B cell (primary cell): Measurements from ENCODE around the gene TTC6. TPM values are rescaled to one million over a fixed set of nuclear protein-coding genes. Genes with fewer than 3 reads are reported as not detected.

Source experiments
- ATAC-seq: fragments of 200-7000 bp; cut with Tn5 transposase; one replicate; pipeline ENCODE4 v1.10.0; 2021; ENCODE audit warnings: low read depth, mild to moderate bottlenecking, moderate number of reproducible peaks, moderate library complexity
- CTCF ChIA-PET: fragments of 350-600 bp; sonication (Branson Sonifier 250); formaldehyde crosslinking; loops from one replicate; lab custom pipeline; 2021; ENCODE audit warnings: antibody characterized with exemption, inconsistent platforms; lab: Charles Lee
- POLR2A ChIA-PET: fragments of 350-600 bp; sonication (Branson Sonifier 250); formaldehyde crosslinking; loops from one replicate; lab custom pipeline; 2021; ENCODE audit warnings: antibody characterized with exemption; lab: Charles Lee
- DNase-seq: peaks from one replicate; pipeline ENCODE4 v3.0.0; 2013
- H2AFZ ChIP-seq: 2 replicates; pipeline ENCODE4 v1.6.1; 2012; ENCODE audit warnings: mild to moderate bottlenecking, low read depth, low read length; ENCODE audit not compliant: insufficient read depth, poor library complexity, severe bottlenecking
- H3K27ac ChIP-seq, 2 donors: 1 replicate in 1 of 2; 2 replicates in 1 of 2; pipeline ENCODE4 v1.5.1; 2012 to 2013; ENCODE audit warnings: low read length in 2 of 2, mild to moderate bottlenecking in 2 of 2, moderate library complexity in 1 of 2
- H3K27me3 ChIP-seq, 4 experiments: fragments of 200-600 bp in 1 of 4; sonication (generic) in 1 of 4; replicated peaks in 1 of 4; 1 replicate in 2 of 4; 2 replicates in 2 of 4; pipeline versions ENCODE4 v1.6.1 to v1.7.0; 2013 to 2016; ENCODE audit warnings: low read length in 3 of 4, mild to moderate bottlenecking in 2 of 4, mixed read lengths in 1 of 4, moderate library complexity in 1 of 4; ENCODE audit not compliant: insufficient read depth in 4 of 4, control insufficient read depth in 3 of 4; ENCODE audit errors: control extremely low read depth in 1 of 4
- H3K36me3 ChIP-seq, 2 experiments: replicated peaks in 1 of 2; 1 replicate in 1 of 2; 2 replicates in 1 of 2; pipeline versions ENCODE4 v1.6.1 to v1.7.1; 2013; ENCODE audit warnings: low read length in 1 of 2; ENCODE audit not compliant: insufficient read depth in 2 of 2, control insufficient read depth in 1 of 2; ENCODE audit errors: control extremely low read depth in 1 of 2, extremely low read depth in 1 of 2
- H3K4me1 ChIP-seq, 2 donors: fragments of 200-600 bp in 1 of 2; sonication (generic) in 1 of 2; 1 replicate in 1 of 2; 2 replicates in 1 of 2; pipeline versions ENCODE4 v1.5.1 to v1.6.1; 2013 to 2017; ENCODE audit warnings: low read length in 2 of 2; ENCODE audit not compliant: control insufficient read depth in 2 of 2, insufficient read depth in 2 of 2
- H3K4me2 ChIP-seq: replicated peaks from 2 replicates; pipeline ENCODE3; 2012; ENCODE audit warnings: mild to moderate bottlenecking, low read depth, low read length; ENCODE audit not compliant: poor library complexity, severe bottlenecking
- H3K4me3 ChIP-seq, 5 experiments: fragments of 200-600 bp in 1 of 5; sonication (generic) in 1 of 5; 1 replicate in 3 of 5; 2 replicates in 2 of 5; pipeline versions ENCODE4 v1.5.1 to v1.7.0; 2011 to 2016; ENCODE audit warnings: low read length in 4 of 5, mild to moderate bottlenecking in 4 of 5, low read depth in 2 of 5, control low read depth in 1 of 5, moderate library complexity in 1 of 5; ENCODE audit not compliant: insufficient read depth in 1 of 5; ENCODE audit errors: control extremely low read depth in 1 of 5, extremely low read depth in 1 of 5
- H3K79me2 ChIP-seq: fragments of 200-600 bp; sonication (generic); one replicate; pipeline ENCODE4 v1.6.0; 2016; ENCODE audit warnings: low read length; ENCODE audit not compliant: control insufficient read depth, insufficient read depth
- H3K9ac ChIP-seq: fragments of 200-600 bp; sonication (generic); 2 replicates; pipeline ENCODE4 v1.6.1; 2017; ENCODE audit warnings: mild to moderate bottlenecking, low read length, moderate library complexity
- H3K9me3 ChIP-seq, 3 donors: one replicate each; pipeline versions ENCODE4 v1.6.1 to v1.7.1; 2013; ENCODE audit warnings: low read length in 2 of 3; ENCODE audit not compliant: control insufficient read depth in 2 of 3, insufficient read depth in 1 of 3; ENCODE audit errors: control extremely low read depth in 1 of 3
- H4K20me1 ChIP-seq: 2 replicates; pipeline ENCODE4 v1.6.0; 2012; ENCODE audit warnings: mild to moderate bottlenecking, low read length; ENCODE audit not compliant: insufficient read depth, control insufficient read depth, poor library complexity, severe bottlenecking
- H3K27ac Mint-ChIP-seq: one replicate; pipeline ENCODE4 v1.8.0; 2021; ENCODE audit warnings: mixed read lengths
- H3K27me3 Mint-ChIP-seq: one replicate; pipeline ENCODE4 v1.8.0; 2021; ENCODE audit warnings: mixed read lengths
- H3K4me1 Mint-ChIP-seq: one replicate; pipeline ENCODE4 v1.8.0; 2021; ENCODE audit warnings: mixed read lengths
- H3K4me3 Mint-ChIP-seq: one replicate; pipeline ENCODE4 v1.8.0; 2021; ENCODE audit warnings: mixed read lengths
- H3K9me3 Mint-ChIP-seq: one replicate; pipeline ENCODE4 v1.8.0; 2022; ENCODE audit warnings: mixed read lengths; ENCODE audit not compliant: insufficient read depth
- CTCF ChIP-seq: fragments of 200-600 bp; IDR thresholded peaks from one replicate; pipeline ENCODE4 v1.8.0; 2022; ENCODE audit warnings: antibody characterized with exemption, mild to moderate bottlenecking
- EZH2 ChIP-seq: IDR thresholded peaks from 2 replicates; pipeline ENCODE4 v1.6.1; 2012; ENCODE audit warnings: borderline replicate concordance, low read depth, mild to moderate bottlenecking, moderate library complexity, low read length; ENCODE audit not compliant: insufficient read depth, poor library complexity, severe bottlenecking
- WGBS: methylation state at CpG from one replicate; pipeline ENCODE4 v1.1.5; 2013; ENCODE audit warnings: missing lambda C conversion rate; ENCODE audit not compliant: insufficient coverage; 5-methylcytosine and 5-hydroxymethylcytosine counted together
- intact Hi-C: fragments of 100-400 bp; cut with micrococcal nuclease; formaldehyde crosslinking; loops from one replicate; pipeline ENCODE4 v1.10.0; 2022
- polyA plus RNA-seq: library from polyadenylated mRNA; depleted of rRNA; stranded (reverse); fragments of >200 nt; gene quantifications from 2 replicates; pipeline ENCODE4 v1.2.3, GENCODE V29; 2012
- total RNA-seq, 2 donors: library from RNA; stranded (reverse); fragments of 120-200 nt in 1 of 2; gene quantifications; 1 replicate in 1 of 2; 2 replicates in 1 of 2; pipeline versions ENCODE4 v1.2.3 to v1.2.4, GENCODE V29; 2013 to 2022

The TTC6 gene
- total and polyA plus RNA-seq, 2 donors (not counting 1 experiment from before 2014, with no cell fraction given) = not detected

GRCh38 chr14:37623971-37624370 lies 28.5 kb downstream of the TTC6 start:
- no peak overlapping the region for H3K27ac Mint-ChIP-seq
- Histone ChIP-seq H2AFZ (no peak overlapping the region), H4K20me1 (no peaks in the 10 kb centered on the region), H3K27ac (no peak overlapping the region), H3K9ac (no peak overlapping the region), H3K36me3 (no peaks in the 10 kb centered on the region), H3K27me3 (peaks cover 0 to 8% (median 0%) of the 10 kb centered on the region in 4 experiments), H3K79me2 (no peaks in the 10 kb centered on the region), H3K4me1 (no peaks in the 10 kb centered on the region), H3K4me3 (no peak overlapping the region), H3K9me3 (peaks cover 0 to 16% (median 0%) of the 10 kb centered on the region in 3 donors), H3K4me2 (no peak overlapping the region)
- H3K4me1 Mint-ChIP-seq = no peaks in the 10 kb centered on the region
- ATAC-seq = no peak
- H3K9me3 Mint-ChIP-seq = no peaks in the 10 kb centered on the region
- ChIA-PET POLR2A (no interaction called here), CTCF (no interaction called here)
- peaks cover 13% of the 10 kb centered on the region for H3K27me3 Mint-ChIP-seq
- no peak overlapping the region for H3K4me3 Mint-ChIP-seq
- WGBS = no CpG with 5 or more reads among the region's 1 CpG
- TF ChIP-seq CTCF (no peak), EZH2 (no peak)
- intact Hi-C loops = no loop called here
- no peak for DNase-seq

- intact Hi-C loops = no loop called here
- ChIA-PET CTCF (no interaction called here), POLR2A (no interaction called here)
- H4K20me1 ChIP-seq = no peaks in the 10 kb centered on the region
- DNase-seq = no peak
- WGBS = 100% methylated on average over 2 of the region's 9 CpGs
- H3K27me3 Mint-ChIP-seq = peaks cover 13% of the 10 kb centered on the region
- H3K9me3 Mint-ChIP-seq = peaks cover 4% of the 10 kb centered on the region
- H3K4me3 ChIP-seq = no peak overlapping the region
- H3K27ac Mint-ChIP-seq = no peak overlapping the region
- no peaks in the 10 kb centered on the region for H3K4me1 ChIP-seq
- TF ChIP-seq EZH2 = no peak
- no peak for TF ChIP-seq CTCF
- no peaks in the 10 kb centered on the region for H3K36me3 ChIP-seq
- peaks cover 0 to 8% (median 0%) of the 10 kb centered on the region in 4 experiments for H3K27me3 ChIP-seq
- H3K4me1 Mint-ChIP-seq = no peaks in the 10 kb centered on the region
- H3K9ac ChIP-seq = no peak overlapping the region
- H3K27ac ChIP-seq = no peak overlapping the region
- H3K4me2 ChIP-seq = no peak overlapping the region
- H3K79me2 ChIP-seq = no peaks in the 10 kb centered on the region
- no peak for ATAC-seq
- H3K9me3 ChIP-seq = peaks cover 0 to 16% (median 0%) of the 10 kb centered on the region in 3 donors
- no peak overlapping the region for H3K4me3 Mint-ChIP-seq
- no peak overlapping the region for H2AFZ ChIP-seq
These were observed 30.5 kb downstream of the TTC6 start for GRCh38 chr14:37625597-37626595.
